Psoas muscle (tissue), 8 donors: ENCODE results near the gene APOL3. TPM values are rescaled to one million over a fixed set of nuclear protein-coding genes. Genes with fewer than 3 reads are reported as not detected.

Source experiments
- ATAC-seq, 4 donors: fragments of 200-7000 bp; cut with Tn5 transposase; one replicate each; pipeline ENCODE4 v1.9.1; 2020; ENCODE audit warnings: moderate library complexity in 3 of 4, mild to moderate bottlenecking in 2 of 4
- DNase-seq, 2 donors: peaks; one replicate each; pipeline ENCODE4 v3.0.0-alpha.2; 2020
- H3K27ac ChIP-seq: fragments of 200-600 bp; one replicate; pipeline ENCODE4 v1.8.0; 2022
- H3K27me3 ChIP-seq, 3 donors: fragments of 200-600 bp in 1 of 3; one replicate each; pipeline versions ENCODE4 v1.6.1 to v1.8.0; 2013 to 2022; ENCODE audit warnings: low read length in 2 of 3, mild to moderate bottlenecking in 2 of 3, moderate library complexity in 1 of 3; ENCODE audit not compliant: insufficient read depth in 3 of 3
- H3K36me3 ChIP-seq, 2 donors: fragments of 200-600 bp in 1 of 2; one replicate each; pipeline versions ENCODE4 v1.6.1 to v1.8.0; 2013 to 2022; ENCODE audit warnings: low read depth in 1 of 2, mild to moderate bottlenecking in 1 of 2, moderate library complexity in 1 of 2; ENCODE audit not compliant: insufficient read depth in 1 of 2
- H3K4me1 ChIP-seq: fragments of 200-600 bp; one replicate; pipeline ENCODE4 v1.8.0; 2022
- H3K4me3 ChIP-seq: fragments of 200-600 bp; one replicate; pipeline ENCODE4 v1.8.0; 2022; ENCODE audit warnings: mild to moderate bottlenecking
- H3K9me3 ChIP-seq: fragments of 200-600 bp; one replicate; pipeline ENCODE4 v1.8.0; 2022
- WGBS, 3 donors: extraction: QIAGEN DNeasy Blood & Tissue Kit; methylation state at CpG; one replicate each; pipeline versions ENCODE4 v1.1.6 to v1.1.7; 2013; 5-methylcytosine and 5-hydroxymethylcytosine counted together
- intact Hi-C, 2 donors: fragments of 100-400 bp; cut with DNase I; formaldehyde crosslinking; loops; one replicate each; pipeline versions ENCODE4 v1.11.0 to v1.14.2; 2022
- polyA plus RNA-seq, 3 donors: library from polyadenylated mRNA; stranded (reverse); fragments of 200-250 nt; gene quantifications; one replicate each; pipeline ENCODE4 v1.2.3, GENCODE V29; 2013
- total RNA-seq, 4 donors: library from RNA; stranded (reverse); fragmentation: NEBNext Ultra II Directional in 2 of 4; extraction: Animal tissue kit (Norgen Biotek cat#: 25700) in 2 of 4; gene quantifications; one replicate each; pipeline versions ENCODE4 v1.2.1 to v1.2.4, GENCODE V29; 2021 to 2023
- TF ChIP-seq, protein P1 (sequence below): fragments of 200-600 bp; IDR thresholded peaks from one replicate; pipeline ENCODE4 v1.8.0; 2022; ENCODE audit warnings: antibody characterized with exemption
- donor health status: healthy with polysubstance abuse.
- donor health status: DM: no; HTN: no; CAD: no; lungs with moderate emphysema.
- donor health status: Bipolar disorder and iron deficiency.
- donor health status: healthy.
- donor health status: DM: yes; HTN: yes; CAD: no.
- donor health status: DM: no; HTN: no; CAD: no.
- donor health status: DM: no; HTN: no; CAD: no.
- donor health status: DM: yes; HTN: yes; CAD: no.

Gene APOL3
- total and polyA plus RNA-seq, 7 donors = 11.1 to 24.1 (median 15.3) TPM

DNA sequence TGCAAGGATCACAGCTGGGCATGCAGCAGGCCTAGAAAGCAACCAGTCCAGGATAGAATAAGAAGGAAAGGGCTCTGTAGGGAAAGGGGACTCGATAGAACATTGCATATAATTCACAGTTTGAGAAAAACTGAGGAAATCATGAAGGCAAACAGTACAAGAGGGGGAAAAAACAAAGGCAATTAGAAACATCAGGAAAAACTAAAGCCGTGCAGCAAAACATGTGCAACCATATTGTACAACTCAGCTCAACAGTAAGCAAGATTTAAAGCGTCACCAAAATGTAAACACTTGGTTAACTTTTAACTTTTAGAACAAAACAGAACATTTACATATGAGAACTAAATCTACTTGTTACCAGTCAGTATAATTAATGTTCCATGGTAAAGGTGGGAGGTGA is 8.5 kb downstream of the APOL3 start:
- intact Hi-C loops = no loop called here
- Histone ChIP-seq H3K4me3 (no peak overlapping the region), H3K36me3 (peaks cover 0 to 9% of the 10 kb centered on the region in 2 donors), H3K27ac (no peak overlapping the region), H3K9me3 (no peaks in the 10 kb centered on the region), H3K27me3 (no peaks in the 10 kb centered on the region), H3K4me1 (peaks cover 20% of the 10 kb centered on the region)
- no peak for DNase-seq
- no peak for ATAC-seq
- TF ChIP-seq, protein P1, sequence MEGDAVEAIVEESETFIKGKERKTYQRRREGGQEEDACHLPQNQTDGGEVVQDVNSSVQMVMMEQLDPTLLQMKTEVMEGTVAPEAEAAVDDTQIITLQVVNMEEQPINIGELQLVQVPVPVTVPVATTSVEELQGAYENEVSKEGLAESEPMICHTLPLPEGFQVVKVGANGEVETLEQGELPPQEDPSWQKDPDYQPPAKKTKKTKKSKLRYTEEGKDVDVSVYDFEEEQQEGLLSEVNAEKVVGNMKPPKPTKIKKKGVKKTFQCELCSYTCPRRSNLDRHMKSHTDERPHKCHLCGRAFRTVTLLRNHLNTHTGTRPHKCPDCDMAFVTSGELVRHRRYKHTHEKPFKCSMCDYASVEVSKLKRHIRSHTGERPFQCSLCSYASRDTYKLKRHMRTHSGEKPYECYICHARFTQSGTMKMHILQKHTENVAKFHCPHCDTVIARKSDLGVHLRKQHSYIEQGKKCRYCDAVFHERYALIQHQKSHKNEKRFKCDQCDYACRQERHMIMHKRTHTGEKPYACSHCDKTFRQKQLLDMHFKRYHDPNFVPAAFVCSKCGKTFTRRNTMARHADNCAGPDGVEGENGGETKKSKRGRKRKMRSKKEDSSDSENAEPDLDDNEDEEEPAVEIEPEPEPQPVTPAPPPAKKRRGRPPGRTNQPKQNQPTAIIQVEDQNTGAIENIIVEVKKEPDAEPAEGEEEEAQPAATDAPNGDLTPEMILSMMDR = no peak
- WGBS, 3 donors = 83 to 89% (median 87%) methylated on average over 3 of the region's 3 CpGs

DNA sequence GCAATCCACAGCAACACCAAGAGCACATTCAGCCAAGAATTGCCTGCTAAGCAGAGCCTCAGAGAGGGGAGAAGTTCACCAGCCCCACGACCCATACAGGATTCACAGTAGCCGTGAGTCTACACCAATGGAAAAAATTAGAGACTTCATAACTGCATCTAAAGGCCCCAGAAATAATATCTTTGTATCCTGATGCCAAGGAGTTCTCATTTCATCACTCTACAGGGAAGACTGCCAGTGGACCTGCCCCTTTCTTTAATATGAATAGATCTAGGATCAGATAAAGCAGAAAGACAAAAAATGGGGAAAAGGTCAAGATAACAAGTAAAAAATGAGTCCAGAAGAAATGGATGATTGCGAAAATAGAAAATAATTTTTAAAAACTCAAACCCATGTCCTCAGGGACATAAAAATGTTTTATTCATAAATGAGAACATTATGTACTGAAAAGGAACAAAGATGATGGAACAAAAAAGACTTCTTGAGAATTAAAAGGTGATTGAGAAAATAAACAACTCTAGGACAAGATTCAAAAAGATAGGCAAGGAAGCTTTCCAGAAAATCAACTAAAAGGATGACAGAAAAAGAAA is 9.5 kb downstream of the APOL3 start:
- Histone ChIP-seq H3K27ac (no peak overlapping the region), H3K36me3 (peaks cover 0 to 9% of the 10 kb centered on the region in 2 donors), H3K27me3 (no peaks in the 10 kb centered on the region), H3K4me1 (peaks cover 14% of the 10 kb centered on the region), H3K9me3 (no peaks in the 10 kb centered on the region), H3K4me3 (no peak overlapping the region)
- 45 to 56% (median 51%) methylated on average over 3 of the region's 3 CpGs for WGBS, 3 donors
- ATAC-seq (peak in 1 of 4 donors; percentile 39), DNase-seq (no peak)
- TF ChIP-seq, protein P1 = no peak
- intact Hi-C loops = no loop called here

DNA sequence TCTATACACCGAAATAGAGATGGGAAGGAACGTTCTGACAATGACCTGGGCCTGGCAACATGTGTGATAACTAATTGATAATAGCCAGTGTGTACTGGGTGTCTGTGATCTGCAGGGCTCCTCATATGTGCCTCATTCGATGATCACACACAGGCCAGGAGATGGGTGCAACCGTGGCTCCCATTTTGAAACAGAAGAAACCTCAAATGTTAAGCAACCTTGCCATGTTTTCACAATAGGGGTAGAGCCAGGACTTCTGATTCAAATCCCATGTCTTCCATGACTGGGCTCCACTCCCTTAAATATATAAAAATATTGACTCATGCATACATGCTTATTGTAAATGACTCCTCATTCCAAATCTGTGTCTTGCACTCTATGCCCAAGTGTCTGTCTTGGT is 11.1 kb downstream of the APOL3 start:
- H3K27ac ChIP-seq = no peak overlapping the region
- H3K36me3 ChIP-seq = peaks cover 0 to 9% of the 10 kb centered on the region in 2 donors
- TF ChIP-seq, protein P1 = no peak
- H3K4me1 ChIP-seq = peaks cover 10% of the 10 kb centered on the region
- ATAC-seq (peak in 1 of 4 donors; percentile 34), DNase-seq (no peak)
- H3K4me3 ChIP-seq = no peak overlapping the region
- 74 to 82% (median 81%) methylated on average over 4 of the region's 4 CpGs for WGBS, 3 donors
- intact Hi-C loops = loop anchor here (2.0 to 10.0 kb wide), 2 partner anchors 73 to 75 kb away; no protein-coding TSS in a partner anchor
- H3K9me3 ChIP-seq = no peaks in the 10 kb centered on the region
- no peaks in the 10 kb centered on the region for H3K27me3 ChIP-seq

DNA sequence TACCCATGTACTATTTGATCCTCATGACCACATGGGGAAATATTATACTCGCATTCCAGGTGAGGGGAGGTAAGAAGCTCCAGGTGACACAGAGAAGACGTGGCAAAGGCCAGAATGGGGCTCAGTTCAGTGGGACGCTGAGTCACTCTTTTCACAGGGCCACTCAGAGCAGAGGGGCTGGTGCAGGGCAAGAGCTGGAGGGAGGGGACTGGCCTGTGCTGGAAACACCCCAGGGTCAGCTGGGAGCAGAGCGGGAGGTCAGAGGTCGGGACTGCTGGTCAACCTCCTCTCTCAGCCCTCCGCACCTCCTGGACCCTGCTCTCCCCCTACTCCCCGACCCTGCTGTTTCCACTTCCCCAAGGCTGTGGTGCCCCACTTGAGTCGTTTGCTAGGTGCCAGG is 12.1 kb downstream of the APOL3 start:
- TF ChIP-seq, protein P1 = no peak
- Histone ChIP-seq H3K4me1 (peaks cover 10% of the 10 kb centered on the region), H3K27me3 (no peaks in the 10 kb centered on the region), H3K4me3 (no peak overlapping the region), H3K27ac (no peak overlapping the region), H3K36me3 (peaks cover 0 to 17% of the 10 kb centered on the region in 2 donors), H3K9me3 (no peaks in the 10 kb centered on the region)
- 90 to 91% (median 91%) methylated on average over 8 of the region's 8 CpGs for WGBS, 3 donors
- intact Hi-C loops = loop anchor here (2.0 to 10.0 kb wide), 2 partner anchors 74 to 76 kb away; no protein-coding TSS in a partner anchor
- DNase-seq (no peak), ATAC-seq (no peak)
